Daoy (cell line): ENCODE measurements around the gene KIF27. TPM values are rescaled to one million over a fixed set of nuclear protein-coding genes. Genes with fewer than 3 reads are reported as not detected.
"Not testable (repeated sequence)": the region's sequence is repeated elsewhere in the genome, so short reads cannot be mapped to it uniquely, and the experiment has no call there.

Experiments
- DNase-seq: peaks from one replicate; pipeline ENCODE4 v3.0.0-alpha.2; 2015; ENCODE audit warnings: low read depth
- total RNA-seq: library from RNA; depleted of rRNA; stranded (reverse); fragments of >200 nt; shearing (Covaris generic); gene quantifications from 2 replicates; pipeline ENCODE4 v1.2.3, GENCODE V29; 2014; rRNA removed

The KIF27 gene
- total RNA-seq, 1 experiment from 2014 or later = 2.2 TPM

GRCh38 chr9:83809213-83809612, 112.0 kb downstream of the KIF27 start:
- not testable (repeated sequence) for DNase-seq

DNA sequence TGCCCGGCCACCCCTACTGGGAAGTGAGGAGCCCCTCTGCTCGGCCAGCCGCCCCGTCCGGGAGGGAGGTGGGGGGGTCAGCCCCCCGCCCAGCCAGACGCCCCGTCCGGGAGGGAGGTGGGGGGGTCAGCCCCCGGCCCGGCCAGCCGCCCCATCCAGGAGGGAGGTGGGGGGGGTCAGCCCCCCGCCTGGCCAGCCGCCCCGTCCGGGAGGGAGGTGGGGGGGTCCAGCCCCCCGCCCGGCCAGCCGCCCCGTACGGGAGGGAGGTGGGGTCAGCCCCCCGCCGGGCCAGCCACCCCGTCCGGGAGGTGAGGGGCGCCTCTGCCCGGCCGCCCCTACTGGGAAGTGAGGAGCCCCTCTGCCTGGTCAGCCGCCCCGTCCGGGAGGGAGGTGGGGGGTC, 116.8 kb downstream of the KIF27 start:
- not testable (repeated sequence) for DNase-seq

DNA sequence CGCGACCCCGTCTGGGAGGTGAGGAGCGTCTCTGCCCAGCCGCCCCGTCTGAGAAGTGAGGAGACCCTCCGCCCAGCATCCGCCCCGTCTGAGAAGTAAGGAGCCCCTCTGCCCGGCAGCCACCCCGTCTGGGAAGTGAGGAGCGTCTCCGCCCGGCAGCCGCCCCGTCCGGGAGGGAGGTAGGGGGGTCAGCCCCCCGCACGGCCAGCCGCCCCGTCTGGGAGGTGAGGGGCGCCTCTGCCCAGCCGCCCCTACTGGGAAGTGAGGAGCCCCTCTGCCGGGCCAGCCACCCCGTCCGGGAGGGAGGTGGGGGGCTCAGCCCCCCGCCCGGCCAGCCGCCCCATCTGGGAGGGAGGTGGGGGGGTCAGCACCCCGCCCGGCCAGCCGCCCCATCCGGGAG, 117.3 kb downstream of the KIF27 start:
- DNase-seq = not testable (repeated sequence)

GRCh38 chr9:83800236-83801033, 120.8 kb downstream of the KIF27 start:
- no peak for DNase-seq

GRCh38 chr9:83794051-83794450, 127.2 kb downstream of the KIF27 start:
- no peak for DNase-seq

DNA sequence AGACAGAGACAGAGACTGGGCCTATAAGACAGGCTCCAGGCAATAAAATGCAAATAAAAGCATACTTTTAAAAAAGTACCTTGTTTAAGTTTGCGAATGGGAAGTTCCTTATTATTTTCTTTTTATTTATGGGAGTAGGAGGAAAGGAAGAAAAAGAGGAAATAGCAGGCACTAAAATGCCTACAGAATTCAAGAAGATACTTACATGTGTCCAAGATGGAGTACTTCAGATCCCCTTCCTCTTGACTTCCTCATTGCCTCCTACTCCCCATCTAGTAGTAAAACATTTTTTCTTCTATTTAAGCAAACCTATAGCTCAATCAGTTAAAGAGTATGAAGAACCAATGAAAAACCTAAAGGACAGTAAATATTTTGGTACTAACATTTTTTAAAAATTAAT, 128.5 kb downstream of the KIF27 start:
- DNase-seq = no peak

Other genes starting within 250 kb of the KIF27 start
- 130 and 142 TPM in 2 replicates for gene UBQLN1, start 213.5 kb downstream of the KIF27 start, total RNA-seq
- gene GKAP1, start 103.7 kb downstream of the KIF27 start, total RNA-seq = 5.0 and 10.7 TPM in 2 replicates
- gene HNRNPK, start 58.8 kb upstream of the KIF27 start, total RNA-seq = 597 and 602 TPM in 2 replicates
- 8.8 and 9.6 TPM in 2 replicates for gene RMI1, start 59.4 kb upstream of the KIF27 start, total RNA-seq